Nephron (organoid): Measurements from ENCODE around the gene TMEM117.

ENCODE experiments used
- H3K27ac Mint-ChIP-seq, 3 experiments: 2 replicates each; pipeline ENCODE4 v1.8.0; 2020; ENCODE audit warnings: mixed read lengths in 3 of 3, mild to moderate bottlenecking in 2 of 3, moderate library complexity in 1 of 3
- H3K27me3 Mint-ChIP-seq: 2 replicates; pipeline ENCODE4 v1.8.0; 2021; ENCODE audit warnings: low read depth, mild to moderate bottlenecking, moderate library complexity, mixed read lengths
- H3K36me3 Mint-ChIP-seq: 2 replicates; pipeline ENCODE4 v1.8.0; 2020; ENCODE audit warnings: low read depth, mixed read lengths
- H3K4me1 Mint-ChIP-seq: 2 replicates; pipeline ENCODE4 v1.8.0; 2020; ENCODE audit warnings: mixed read lengths
- H3K4me3 Mint-ChIP-seq, 3 experiments: 2 replicates each; pipeline ENCODE4 v1.8.0; 2020; ENCODE audit warnings: mild to moderate bottlenecking in 3 of 3, mixed read lengths in 3 of 3, moderate library complexity in 2 of 3
- H3K9me3 Mint-ChIP-seq: 2 replicates; pipeline ENCODE4 v1.8.0; 2020; ENCODE audit warnings: mixed read lengths
- TF ChIP-seq, protein P1 (sequence below), 3 experiments: fragments of 200-600 bp; sonication (generic); IDR thresholded peaks; one replicate each; pipeline ENCODE4 v1.5.0; 2021; ENCODE audit warnings: antibody characterized with exemption in 3 of 3; ENCODE audit not compliant: unreplicated experiment in 3 of 3

Gene TMEM117

DNA sequence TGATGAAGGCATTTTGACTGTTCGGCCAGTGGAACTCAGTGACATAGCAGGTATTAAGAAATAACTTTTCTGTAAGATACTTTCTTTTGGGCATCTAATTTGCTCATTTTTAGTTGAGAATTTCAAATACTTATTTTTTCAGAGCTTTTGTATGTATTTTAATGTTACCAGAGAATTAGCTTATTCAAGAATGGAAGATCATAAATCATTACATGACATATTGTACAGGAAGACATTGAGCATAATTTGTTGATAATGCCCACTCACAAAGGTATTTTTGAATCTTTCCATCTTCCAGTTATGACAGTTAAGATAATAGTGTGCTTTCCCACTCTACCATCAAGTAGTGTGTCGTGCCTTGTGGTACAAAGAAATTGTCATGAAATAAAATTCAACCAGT lies 36.5 kb downstream of the TMEM117 start:
- no peaks in the 10 kb centered on the region for H3K36me3 Mint-ChIP-seq
- H3K4me1 Mint-ChIP-seq, result no peaks in the 10 kb centered on the region
- no peak overlapping the region for H3K27ac Mint-ChIP-seq
- TF ChIP-seq, protein P1, sequence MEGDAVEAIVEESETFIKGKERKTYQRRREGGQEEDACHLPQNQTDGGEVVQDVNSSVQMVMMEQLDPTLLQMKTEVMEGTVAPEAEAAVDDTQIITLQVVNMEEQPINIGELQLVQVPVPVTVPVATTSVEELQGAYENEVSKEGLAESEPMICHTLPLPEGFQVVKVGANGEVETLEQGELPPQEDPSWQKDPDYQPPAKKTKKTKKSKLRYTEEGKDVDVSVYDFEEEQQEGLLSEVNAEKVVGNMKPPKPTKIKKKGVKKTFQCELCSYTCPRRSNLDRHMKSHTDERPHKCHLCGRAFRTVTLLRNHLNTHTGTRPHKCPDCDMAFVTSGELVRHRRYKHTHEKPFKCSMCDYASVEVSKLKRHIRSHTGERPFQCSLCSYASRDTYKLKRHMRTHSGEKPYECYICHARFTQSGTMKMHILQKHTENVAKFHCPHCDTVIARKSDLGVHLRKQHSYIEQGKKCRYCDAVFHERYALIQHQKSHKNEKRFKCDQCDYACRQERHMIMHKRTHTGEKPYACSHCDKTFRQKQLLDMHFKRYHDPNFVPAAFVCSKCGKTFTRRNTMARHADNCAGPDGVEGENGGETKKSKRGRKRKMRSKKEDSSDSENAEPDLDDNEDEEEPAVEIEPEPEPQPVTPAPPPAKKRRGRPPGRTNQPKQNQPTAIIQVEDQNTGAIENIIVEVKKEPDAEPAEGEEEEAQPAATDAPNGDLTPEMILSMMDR (IDR thresholded peaks at IDR 0.05; ENCODE audit: unreplicated experiment in 3 of 3), result no peak
- H3K9me3 Mint-ChIP-seq, result no peaks in the 10 kb centered on the region
- no peak overlapping the region for H3K4me3 Mint-ChIP-seq
- H3K27me3 Mint-ChIP-seq, result no peaks in the 10 kb centered on the region

DNA sequence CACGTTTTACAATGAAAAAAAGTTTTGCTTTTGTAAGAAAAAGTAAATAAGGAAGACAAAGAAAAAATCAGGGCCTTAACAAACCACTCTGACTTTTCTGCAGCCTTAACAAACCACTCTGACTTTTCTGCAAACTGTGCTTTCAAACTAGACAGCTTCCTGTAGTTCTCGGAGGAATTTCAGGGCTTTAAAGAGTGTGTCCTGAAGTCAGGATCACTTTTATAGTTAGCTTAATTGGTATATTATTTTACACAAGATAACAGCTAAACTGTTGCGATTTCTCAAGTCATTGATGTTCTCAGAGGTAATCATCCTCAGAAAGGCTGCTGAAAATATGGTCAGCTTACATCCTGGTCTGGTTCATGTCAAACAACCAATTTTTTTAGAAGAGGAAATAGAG lies 42.2 kb downstream of the TMEM117 start:
- Mint-ChIP-seq H3K27me3 (no peaks in the 10 kb centered on the region), H3K9me3 (no peaks in the 10 kb centered on the region), H3K4me1 (peaks cover 7% of the 10 kb centered on the region), H3K27ac (peak overlapping the region in 1 of 3 experiments; percentile 58), H3K36me3 (no peaks in the 10 kb centered on the region), H3K4me3 (no peak overlapping the region)
- TF ChIP-seq, protein P1 (IDR thresholded peaks at IDR 0.05; ENCODE audit: unreplicated experiment in 3 of 3), result no peak

GRCh38 chr12:43880547-43880946 lies 44.7 kb downstream of the TMEM117 start:
- Mint-ChIP-seq H3K27ac (peak overlapping the region in 1 of 3 experiments; percentile 64), H3K9me3 (no peaks in the 10 kb centered on the region), H3K36me3 (no peaks in the 10 kb centered on the region), H3K4me1 (peaks cover 21% of the 10 kb centered on the region), H3K4me3 (no peak overlapping the region), H3K27me3 (no peaks in the 10 kb centered on the region)
- TF ChIP-seq, protein P1 (IDR thresholded peaks at IDR 0.05; ENCODE audit: unreplicated experiment in 3 of 3), result no peak

DNA sequence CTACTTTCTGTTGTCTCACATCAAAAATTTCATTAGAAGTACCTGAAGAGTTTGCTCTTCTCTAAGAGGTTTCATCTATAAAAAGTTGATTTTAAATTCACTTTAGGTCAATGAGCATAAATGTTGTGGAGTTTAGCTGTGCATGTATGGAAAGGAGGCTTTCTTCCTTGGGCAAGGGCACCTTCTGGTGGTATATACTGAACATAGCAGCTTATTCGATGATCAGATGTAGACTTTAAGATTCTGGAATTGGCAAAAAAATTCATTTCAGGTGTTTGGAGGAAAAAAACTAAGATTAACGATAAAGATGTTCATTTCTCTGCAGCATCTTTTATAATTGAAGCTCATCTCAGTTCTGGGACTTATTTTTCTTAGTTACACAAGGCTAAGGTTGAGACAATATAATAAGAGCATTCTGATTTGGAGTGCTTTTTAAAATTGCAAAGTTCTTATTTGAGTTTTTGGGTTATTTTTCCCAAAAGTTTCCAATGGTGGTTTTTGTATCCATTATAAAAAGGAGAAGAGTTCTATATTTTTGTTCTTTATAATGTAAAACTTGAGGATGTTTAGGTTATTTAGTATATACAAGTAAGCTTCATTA lies 46.8 kb downstream of the TMEM117 start:
- H3K27ac Mint-ChIP-seq, result peak overlapping the region in 2 of 3 experiments; percentile 11 to 27
- H3K4me3 Mint-ChIP-seq, result no peak overlapping the region
- TF ChIP-seq, protein P1 (IDR thresholded peaks at IDR 0.05; ENCODE audit: unreplicated experiment in 3 of 3), result peak; percentile 86
- no peaks in the 10 kb centered on the region for H3K9me3 Mint-ChIP-seq
- peaks cover 21% of the 10 kb centered on the region for H3K4me1 Mint-ChIP-seq
- H3K36me3 Mint-ChIP-seq, result no peaks in the 10 kb centered on the region
- H3K27me3 Mint-ChIP-seq, result no peaks in the 10 kb centered on the region

GRCh38 chr12:43883311-43883710 lies 47.4 kb downstream of the TMEM117 start:
- TF ChIP-seq, protein P1 (IDR thresholded peaks at IDR 0.05; ENCODE audit: unreplicated experiment in 3 of 3), result no peak
- Mint-ChIP-seq H3K27ac (peak overlapping the region; percentile 27 to 61 (median 59)), H3K9me3 (no peaks in the 10 kb centered on the region), H3K4me1 (peaks cover 21% of the 10 kb centered on the region), H3K4me3 (no peak overlapping the region), H3K27me3 (no peaks in the 10 kb centered on the region), H3K36me3 (no peaks in the 10 kb centered on the region)

GRCh38 chr12:43883748-43884147 lies 47.9 kb downstream of the TMEM117 start:
- peaks cover 21% of the 10 kb centered on the region for H3K4me1 Mint-ChIP-seq
- TF ChIP-seq, protein P1 (IDR thresholded peaks at IDR 0.05; ENCODE audit: unreplicated experiment in 3 of 3), result no peak
- H3K27ac Mint-ChIP-seq, result peak overlapping the region; percentile 27 to 61 (median 59)
- H3K4me3 Mint-ChIP-seq, result no peak overlapping the region
- no peaks in the 10 kb centered on the region for H3K9me3 Mint-ChIP-seq
- H3K27me3 Mint-ChIP-seq, result no peaks in the 10 kb centered on the region
- no peaks in the 10 kb centered on the region for H3K36me3 Mint-ChIP-seq
